ENCODE results near the gene FOXP1.
A peak's percentile ranks its signal among the peaks of the same experiment; 100 is the strongest.

The FOXP1 gene

DNA sequence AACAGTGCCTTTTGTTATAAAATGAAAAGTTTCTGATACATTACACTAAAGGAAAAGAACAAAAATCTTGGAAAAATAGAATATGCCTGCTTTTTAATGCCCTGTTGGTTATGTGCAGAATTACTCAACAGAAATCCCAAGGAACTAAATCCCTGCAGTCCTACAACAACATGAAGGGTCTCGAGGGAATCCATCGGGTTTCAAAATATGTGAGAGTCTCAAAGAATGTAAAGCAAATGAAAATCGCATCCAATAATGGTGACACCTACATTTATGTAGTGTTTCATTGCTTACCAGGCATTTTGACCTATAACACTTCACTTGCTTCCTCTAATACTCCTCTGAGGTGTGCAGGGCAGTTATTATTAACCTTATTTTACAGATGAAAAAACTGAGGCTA lies 411.3 kb downstream of the FOXP1 start:
- Histone ChIP-seq H3K23ac (ENCODE audit: low read length) (no peak overlapping the region), H3K36me3 (ENCODE audit: control insufficient read depth in 1 of 2, insufficient read depth in 2 of 2, low read length in 2 of 2) (no peaks in the 10 kb centered on the region), H3K27ac (ENCODE audit: low read depth, low read length) (no peak overlapping the region), H3K27me3 (ENCODE audit: insufficient read depth, low read length) (no peaks in the 10 kb centered on the region), H2AK5ac (ENCODE audit: low read length) (no peak overlapping the region), H3K9ac (ENCODE audit: low read length) (no peak overlapping the region), H3K79me1 (ENCODE audit: low read length) (no peaks in the 10 kb centered on the region), H3K4me3 (ENCODE audit: low read depth, low read length) (no peak overlapping the region), H3K4me2 (ENCODE audit: low read length) (no peak overlapping the region), H4K91ac (ENCODE audit: low read depth, low read length) (no peak overlapping the region), H2AFZ (ENCODE audit: insufficient read depth, low read length, poor library complexity) (no peak overlapping the region), H3K4ac (ENCODE audit: low read depth, low read length) (no peak overlapping the region), H4K8ac (ENCODE audit: low read depth, low read length) (no peak overlapping the region), H3K14ac (ENCODE audit: low read length) (no peak overlapping the region), H3K9me3 (ENCODE audit: insufficient read depth, low read depth, low read length) (no peaks in the 10 kb centered on the region), H3K79me2 (ENCODE audit: control insufficient read depth, insufficient read depth, low read length, poor library complexity) (no peaks in the 10 kb centered on the region), H2BK5ac (ENCODE audit: low read depth, low read length, poor library complexity) (no peak overlapping the region), H3K4me1 (ENCODE audit: control insufficient read depth in 1 of 2, insufficient read depth in 2 of 2, low read length in 2 of 2) (no peaks in the 10 kb centered on the region), H2BK120ac (ENCODE audit: insufficient read depth, low read length, poor library complexity) (no peak overlapping the region), H2BK12ac (ENCODE audit: low read length) (no peak overlapping the region), H3K18ac (ENCODE audit: low read length) (no peak overlapping the region), H4K12ac (ENCODE audit: low read depth, low read length) (no peak overlapping the region)
- DNase-seq, result no peak
- WGBS (ENCODE audit: extremely low coverage, insufficient coverage, insufficient read length), result no CpG with 5 or more reads among the region's 3 CpGs

DNA sequence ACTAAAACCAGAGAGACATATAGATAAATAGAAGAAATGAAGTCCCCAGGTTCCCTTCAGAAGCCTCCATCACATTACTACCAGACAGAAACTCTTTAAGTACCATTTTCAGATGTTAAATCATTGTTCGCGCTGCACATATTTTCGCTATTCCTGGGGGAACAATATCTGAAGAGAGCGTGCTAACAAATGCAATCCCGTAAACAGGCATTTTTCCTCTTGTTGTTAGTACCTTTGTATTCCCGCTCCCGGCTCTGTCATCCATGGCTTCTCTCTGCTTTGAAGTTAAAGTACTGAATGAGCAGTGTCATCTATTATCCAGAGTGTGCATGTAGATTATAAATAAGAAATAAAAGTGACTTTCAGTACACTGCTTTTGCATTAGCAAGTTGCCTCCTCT lies 412.3 kb downstream of the FOXP1 start:
- H3K18ac ChIP-seq (ENCODE audit: low read length), result no peak overlapping the region
- no peak overlapping the region for H3K4me2 ChIP-seq (ENCODE audit: low read length)
- no peak overlapping the region for H2BK12ac ChIP-seq (ENCODE audit: low read length)
- no peak overlapping the region for H3K14ac ChIP-seq (ENCODE audit: low read length)
- H3K27ac ChIP-seq (ENCODE audit: low read depth, low read length), result no peak overlapping the region
- H3K27me3 ChIP-seq (ENCODE audit: insufficient read depth, low read length), result no peaks in the 10 kb centered on the region
- no peak overlapping the region for H3K4me3 ChIP-seq (ENCODE audit: low read depth, low read length)
- H3K79me2 ChIP-seq (ENCODE audit: control insufficient read depth, insufficient read depth, low read length, poor library complexity), result no peaks in the 10 kb centered on the region
- H3K9ac ChIP-seq (ENCODE audit: low read length), result no peak overlapping the region
- no peak overlapping the region for H2BK5ac ChIP-seq (ENCODE audit: low read depth, low read length, poor library complexity)
- H4K8ac ChIP-seq (ENCODE audit: low read depth, low read length), result no peak overlapping the region
- no peak overlapping the region for H3K4ac ChIP-seq (ENCODE audit: low read depth, low read length)
- H3K9me3 ChIP-seq (ENCODE audit: insufficient read depth, low read depth, low read length), result no peaks in the 10 kb centered on the region
- H2AFZ ChIP-seq (ENCODE audit: insufficient read depth, low read length, poor library complexity), result no peak overlapping the region
- H2BK120ac ChIP-seq (ENCODE audit: insufficient read depth, low read length, poor library complexity), result no peak overlapping the region
- H3K36me3 ChIP-seq (ENCODE audit: control insufficient read depth in 1 of 2, insufficient read depth in 2 of 2, low read length in 2 of 2), result no peaks in the 10 kb centered on the region
- H3K23ac ChIP-seq (ENCODE audit: low read length), result no peak overlapping the region
- no peak overlapping the region for H4K91ac ChIP-seq (ENCODE audit: low read depth, low read length)
- H4K12ac ChIP-seq (ENCODE audit: low read depth, low read length), result no peak overlapping the region
- no peak overlapping the region for H2AK5ac ChIP-seq (ENCODE audit: low read length)
- no peaks in the 10 kb centered on the region for H3K79me1 ChIP-seq (ENCODE audit: low read length)
- DNase-seq, result no peak
- no peaks in the 10 kb centered on the region for H3K4me1 ChIP-seq (ENCODE audit: control insufficient read depth in 1 of 2, insufficient read depth in 2 of 2, low read length in 2 of 2)
- no CpG with 5 or more reads among the region's 7 CpGs for WGBS (ENCODE audit: extremely low coverage, insufficient coverage, insufficient read length)

DNA sequence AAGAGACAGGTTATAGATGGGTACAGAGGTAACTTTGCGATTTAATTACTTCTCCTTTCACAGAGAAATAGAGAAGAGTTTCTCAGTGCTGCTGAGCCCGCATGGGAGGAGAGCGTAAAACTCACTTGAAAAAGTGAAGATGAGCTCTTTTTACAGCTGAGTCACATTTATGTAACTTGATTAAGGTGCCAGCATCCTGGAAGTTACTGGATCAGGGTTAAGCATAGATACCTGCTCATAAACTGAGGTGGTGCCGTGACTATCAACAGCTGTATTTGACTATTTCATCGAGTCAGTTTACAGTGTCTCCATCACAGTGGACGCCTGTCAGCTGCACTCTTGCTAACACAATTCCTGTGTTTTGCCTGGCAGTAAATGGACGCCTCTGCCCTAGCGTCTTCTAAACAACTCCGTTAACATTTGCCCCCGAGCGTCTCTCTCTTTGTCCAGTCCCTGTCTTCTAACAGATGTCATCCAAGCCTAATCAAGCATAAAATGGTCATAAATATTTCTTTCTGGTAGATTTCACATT lies 414.6 kb downstream of the FOXP1 start:
- Histone ChIP-seq H2BK5ac (ENCODE audit: low read depth, low read length, poor library complexity) (no peak overlapping the region), H2BK120ac (ENCODE audit: insufficient read depth, low read length, poor library complexity) (no peak overlapping the region), H3K4me2 (ENCODE audit: low read length) (no peak overlapping the region), H2AK5ac (ENCODE audit: low read length) (no peak overlapping the region), H3K79me2 (ENCODE audit: control insufficient read depth, insufficient read depth, low read length, poor library complexity) (no peaks in the 10 kb centered on the region), H4K12ac (ENCODE audit: low read depth, low read length) (no peak overlapping the region), H2AFZ (ENCODE audit: insufficient read depth, low read length, poor library complexity) (no peak overlapping the region), H3K27ac (ENCODE audit: low read depth, low read length) (no peak overlapping the region), H3K9ac (ENCODE audit: low read length) (no peak overlapping the region), H3K14ac (ENCODE audit: low read length) (no peak overlapping the region), H3K79me1 (ENCODE audit: low read length) (no peaks in the 10 kb centered on the region), H3K27me3 (ENCODE audit: insufficient read depth, low read length) (no peaks in the 10 kb centered on the region), H3K36me3 (ENCODE audit: control insufficient read depth in 1 of 2, insufficient read depth in 2 of 2, low read length in 2 of 2) (no peaks in the 10 kb centered on the region), H3K4me3 (ENCODE audit: low read depth, low read length) (no peak overlapping the region), H3K23ac (ENCODE audit: low read length) (no peak overlapping the region), H3K18ac (ENCODE audit: low read length) (no peak overlapping the region), H3K4me1 (ENCODE audit: control insufficient read depth in 1 of 2, insufficient read depth in 2 of 2, low read length in 2 of 2) (no peaks in the 10 kb centered on the region), H4K8ac (ENCODE audit: low read depth, low read length) (no peak overlapping the region), H3K9me3 (ENCODE audit: insufficient read depth, low read depth, low read length) (no peaks in the 10 kb centered on the region), H2BK12ac (ENCODE audit: low read length) (no peak overlapping the region), H4K91ac (ENCODE audit: low read depth, low read length) (no peak overlapping the region), H3K4ac (ENCODE audit: low read depth, low read length) (no peak overlapping the region)
- DNase-seq, result peak; percentile 51 to 80
- WGBS (ENCODE audit: extremely low coverage, insufficient coverage, insufficient read length), result no CpG with 5 or more reads among the region's 11 CpGs

DNA sequence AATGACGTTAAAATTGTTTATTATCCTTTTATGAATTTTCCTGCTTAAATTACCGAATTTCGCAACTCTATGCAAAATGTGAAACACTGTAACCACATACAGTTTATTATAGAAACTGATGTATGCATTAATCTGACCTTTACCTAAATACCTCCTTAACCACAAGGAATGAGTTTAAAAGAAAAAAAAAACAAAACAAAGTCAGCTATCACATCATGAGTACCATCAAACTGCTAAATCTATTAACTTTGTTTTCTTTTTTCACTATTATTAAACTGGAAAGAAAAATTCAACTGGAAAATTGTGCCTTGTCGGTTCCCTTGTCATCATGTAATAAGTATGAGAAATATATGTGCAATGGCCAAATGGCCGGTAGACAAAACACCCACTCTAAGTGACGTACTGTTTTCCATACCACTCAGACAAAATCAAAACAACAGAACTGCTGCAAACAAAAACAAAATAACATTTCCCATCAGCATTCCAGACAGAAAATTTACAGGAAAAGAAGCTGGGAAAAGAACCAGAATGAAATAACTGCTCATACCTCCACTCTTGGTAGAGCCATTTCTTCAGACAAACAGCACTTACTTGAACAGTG lies 415.3 kb downstream of the FOXP1 start:
- Histone ChIP-seq H4K91ac (ENCODE audit: low read depth, low read length) (no peak overlapping the region), H2BK5ac (ENCODE audit: low read depth, low read length, poor library complexity) (no peak overlapping the region), H4K12ac (ENCODE audit: low read depth, low read length) (no peak overlapping the region), H2AK5ac (ENCODE audit: low read length) (no peak overlapping the region), H3K18ac (ENCODE audit: low read length) (no peak overlapping the region), H2AFZ (ENCODE audit: insufficient read depth, low read length, poor library complexity) (no peak overlapping the region), H3K23ac (ENCODE audit: low read length) (no peak overlapping the region), H3K79me2 (ENCODE audit: control insufficient read depth, insufficient read depth, low read length, poor library complexity) (no peaks in the 10 kb centered on the region), H2BK120ac (ENCODE audit: insufficient read depth, low read length, poor library complexity) (no peak overlapping the region), H3K4me2 (ENCODE audit: low read length) (no peak overlapping the region), H3K4ac (ENCODE audit: low read depth, low read length) (no peak overlapping the region), H3K14ac (ENCODE audit: low read length) (no peak overlapping the region), H3K4me3 (ENCODE audit: low read depth, low read length) (no peak overlapping the region), H3K36me3 (ENCODE audit: control insufficient read depth in 1 of 2, insufficient read depth in 2 of 2, low read length in 2 of 2) (no peaks in the 10 kb centered on the region), H4K8ac (ENCODE audit: low read depth, low read length) (no peak overlapping the region), H3K9ac (ENCODE audit: low read length) (no peak overlapping the region), H3K79me1 (ENCODE audit: low read length) (no peaks in the 10 kb centered on the region), H3K4me1 (ENCODE audit: control insufficient read depth in 1 of 2, insufficient read depth in 2 of 2, low read length in 2 of 2) (no peaks in the 10 kb centered on the region), H3K9me3 (ENCODE audit: insufficient read depth, low read depth, low read length) (no peaks in the 10 kb centered on the region), H3K27me3 (ENCODE audit: insufficient read depth, low read length) (no peaks in the 10 kb centered on the region), H2BK12ac (ENCODE audit: low read length) (no peak overlapping the region), H3K27ac (ENCODE audit: low read depth, low read length) (no peak overlapping the region)
- DNase-seq, result peak in 1 of 2 donors; percentile 68
- WGBS (ENCODE audit: extremely low coverage, insufficient coverage, insufficient read length), result no CpG with 5 or more reads among the region's 6 CpGs

Data from trophoblast cell (in vitro differentiated cells and primary cell).